Kidney (tissue), 14 donors: ENCODE measurements around the gene DND1. TPM values are rescaled to one million over a fixed set of nuclear protein-coding genes. Genes with fewer than 3 reads are reported as not detected.
"Not testable (repeated sequence)": the region's sequence is repeated elsewhere in the genome, so short reads cannot be mapped to it uniquely, and the experiment has no call there.

Experiments
- DNase-seq, 5 donors: peaks; one replicate each; pipeline ENCODE4 v3.0.0-alpha.2; 2013 to 2020
- FAIRE-seq: peaks from 2 replicates; lab custom pipeline; 2012; peaks lifted over from hg19 to GRCh38; lab: Jason Lieb, UNC
- H3K27ac ChIP-seq, 2 donors: one replicate each; pipeline ENCODE4 v1.7.0; 2013; ENCODE audit warnings: low read depth in 2 of 2, low read length in 2 of 2, inconsistent platforms in 1 of 2
- H3K27me3 ChIP-seq: one replicate; pipeline ENCODE4 v1.7.1; 2013; ENCODE audit warnings: low read length, inconsistent platforms; ENCODE audit not compliant: control insufficient read depth, insufficient read depth
- H3K36me3 ChIP-seq, 3 donors: one replicate each; pipeline versions ENCODE4 v1.7.0 to v1.7.1; 2013; ENCODE audit warnings: low read length in 3 of 3, control low read depth in 1 of 3, inconsistent platforms in 1 of 3; ENCODE audit not compliant: insufficient read depth in 3 of 3, control insufficient read depth in 2 of 3
- H3K4me1 ChIP-seq, 3 donors: one replicate each; pipeline versions ENCODE4 v1.7.0 to v1.7.1; 2013; ENCODE audit warnings: low read length in 3 of 3, inconsistent platforms in 1 of 3, low read depth in 1 of 3; ENCODE audit not compliant: control insufficient read depth in 2 of 3, insufficient read depth in 2 of 3
- H3K4me3 ChIP-seq, 3 donors: one replicate each; pipeline versions ENCODE4 v1.7.0 to v1.8.1; 2013; ENCODE audit warnings: low read length in 3 of 3, control low read depth in 1 of 3, inconsistent platforms in 1 of 3
- H3K9ac ChIP-seq, 3 donors: one replicate each; pipeline versions ENCODE4 v1.7.0 to v1.7.1; 2013; ENCODE audit warnings: low read length in 3 of 3, control low read depth in 1 of 3, inconsistent platforms in 1 of 3
- H3K9me3 ChIP-seq, 3 donors: one replicate each; pipeline versions ENCODE4 v1.7.0 to v1.7.1; 2013; ENCODE audit warnings: low read length in 3 of 3, control low read depth in 1 of 3, inconsistent platforms in 1 of 3; ENCODE audit not compliant: control insufficient read depth in 2 of 3, insufficient read depth in 1 of 3
- intact Hi-C: fragments of 100-400 bp; cut with DNase I; formaldehyde crosslinking; loops from one replicate; pipeline ENCODE4 v1.11.1; 2022
- polyA plus RNA-seq: library from polyadenylated mRNA; stranded (reverse); fragments of 350-450 nt; fragmentation: Illumina TruSeq; extraction: RNeasy Lipid Tissue Mini Kit (QIAGEN cat#74804); gene quantifications from one replicate; pipeline ENCODE4 v1.2.3, GENCODE V29; 2014; ENCODE audit warnings: low read depth, low replicate concordance; ENCODE audit not compliant: insufficient read depth
- total RNA-seq: library from RNA; stranded (reverse); fragmentation: NEBNext Ultra II Directional; extraction: Animal tissue kit (Norgen Biotek cat#: 25700); gene quantifications from one replicate; pipeline ENCODE4 v1.2.1, GENCODE V29; 2021
- TF ChIP-seq, protein P1 (sequence below): IDR thresholded peaks from 3 replicates; pipeline ENCODE4 v1.5.1; 2012; ENCODE audit warnings: mild to moderate bottlenecking, moderate library complexity, borderline replicate concordance; ENCODE audit not compliant: insufficient read depth; ENCODE audit errors: extremely low read depth
- donor health status: control.
- donor health status: control.
- donor health status: control.
- donor health status: control.
- donor health status: control.
- donor health status: DM: yes; HTN: yes; CAD: no.
- donor health status: Normal renal cell carcinoma (clear cell type).

DND1 gene
- total and polyA plus RNA-seq, 2 donors from 2014 or later = 0.41 to 1.0 TPM

DNA sequence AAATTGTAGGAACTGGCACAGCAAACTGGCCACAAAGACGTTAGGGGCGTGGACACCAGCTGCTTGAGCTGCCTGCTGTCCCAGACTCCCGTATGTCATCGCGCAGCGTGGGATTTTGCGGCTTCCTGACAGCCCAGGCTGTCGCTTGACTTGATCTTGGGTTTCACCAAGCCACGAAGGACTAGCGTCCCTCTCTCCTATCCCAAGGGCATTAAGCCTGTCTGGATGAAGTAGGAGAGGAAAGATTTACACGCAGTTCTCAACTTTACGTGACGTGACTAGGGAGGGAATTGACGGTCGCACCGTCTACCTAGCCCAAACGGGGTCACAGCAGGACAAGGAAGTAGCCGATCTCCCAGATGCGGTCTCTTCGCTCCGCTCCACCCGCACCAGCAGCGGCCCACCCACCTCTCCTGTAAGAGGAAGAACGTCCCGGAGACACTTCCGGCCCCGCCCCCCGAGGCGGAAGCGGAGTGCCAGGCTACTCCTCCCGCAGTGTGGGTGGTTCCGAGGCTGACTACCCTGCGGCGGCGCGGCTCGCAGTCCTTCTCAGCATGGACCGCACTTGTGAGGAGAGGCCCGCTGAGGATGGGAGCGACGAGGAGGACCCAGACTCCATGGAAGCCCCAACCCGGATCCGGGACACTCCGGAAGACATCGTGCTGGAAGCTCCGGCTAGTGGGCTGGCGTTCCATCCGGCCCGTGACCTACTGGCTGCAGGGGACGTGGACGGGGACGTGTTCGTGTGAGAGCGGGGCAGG is 8.8 kb downstream of the DND1 start, which contains the start of gene WDR55:
WDR55 (plus strand) TSS at position 546 of the 761 bp plus-strand sequence; CDS start at position 555, 9 bp downstream.
- H3K4me3 ChIP-seq = peak within 1 kb of the TSS; percentile 83 to 91 (median 89)
- intact Hi-C loops = no loop called here
- DNase-seq = peak; percentile 93 to 99 (median 95)
- H3K4me1 ChIP-seq = no peaks in the 10 kb centered on the region
- H3K27ac ChIP-seq = peak within 1 kb of the TSS; percentile 86 to 91
- no peak for FAIRE-seq
- peaks cover 0 to 49% (median 40%) of the 10 kb centered on the region in 3 donors for H3K36me3 ChIP-seq
- no peaks in the 10 kb centered on the region for H3K27me3 ChIP-seq
- H3K9ac ChIP-seq = peak within 1 kb of the TSS; percentile 75 to 87 (median 84)
- TF ChIP-seq, protein P1, sequence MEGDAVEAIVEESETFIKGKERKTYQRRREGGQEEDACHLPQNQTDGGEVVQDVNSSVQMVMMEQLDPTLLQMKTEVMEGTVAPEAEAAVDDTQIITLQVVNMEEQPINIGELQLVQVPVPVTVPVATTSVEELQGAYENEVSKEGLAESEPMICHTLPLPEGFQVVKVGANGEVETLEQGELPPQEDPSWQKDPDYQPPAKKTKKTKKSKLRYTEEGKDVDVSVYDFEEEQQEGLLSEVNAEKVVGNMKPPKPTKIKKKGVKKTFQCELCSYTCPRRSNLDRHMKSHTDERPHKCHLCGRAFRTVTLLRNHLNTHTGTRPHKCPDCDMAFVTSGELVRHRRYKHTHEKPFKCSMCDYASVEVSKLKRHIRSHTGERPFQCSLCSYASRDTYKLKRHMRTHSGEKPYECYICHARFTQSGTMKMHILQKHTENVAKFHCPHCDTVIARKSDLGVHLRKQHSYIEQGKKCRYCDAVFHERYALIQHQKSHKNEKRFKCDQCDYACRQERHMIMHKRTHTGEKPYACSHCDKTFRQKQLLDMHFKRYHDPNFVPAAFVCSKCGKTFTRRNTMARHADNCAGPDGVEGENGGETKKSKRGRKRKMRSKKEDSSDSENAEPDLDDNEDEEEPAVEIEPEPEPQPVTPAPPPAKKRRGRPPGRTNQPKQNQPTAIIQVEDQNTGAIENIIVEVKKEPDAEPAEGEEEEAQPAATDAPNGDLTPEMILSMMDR = no peak
- no peaks in the 10 kb centered on the region for H3K9me3 ChIP-seq

DNA sequence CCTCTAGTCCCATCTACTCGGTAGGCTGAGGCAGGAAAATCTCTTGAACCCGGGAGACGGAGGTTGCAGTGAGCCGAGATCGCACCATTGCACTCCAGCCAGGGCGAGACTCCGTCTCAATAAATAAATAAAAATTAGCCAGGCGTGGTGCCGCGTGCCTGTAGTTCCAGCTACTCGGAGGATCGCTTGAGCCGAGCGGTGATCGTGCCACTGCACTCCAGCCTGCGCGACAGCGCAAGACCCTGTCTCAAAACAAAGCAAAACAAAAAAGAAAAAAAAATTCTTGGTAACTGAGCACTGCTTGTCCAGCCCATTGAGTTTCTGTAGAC is 9.4 kb downstream of the DND1 start:
- H3K36me3 ChIP-seq = peaks cover 0 to 50% (median 40%) of the 10 kb centered on the region in 3 donors
- H3K9ac ChIP-seq = peak overlapping the region in 2 of 3 donors; percentile 75 to 84
- TF ChIP-seq, protein P1 = no peak

DNA sequence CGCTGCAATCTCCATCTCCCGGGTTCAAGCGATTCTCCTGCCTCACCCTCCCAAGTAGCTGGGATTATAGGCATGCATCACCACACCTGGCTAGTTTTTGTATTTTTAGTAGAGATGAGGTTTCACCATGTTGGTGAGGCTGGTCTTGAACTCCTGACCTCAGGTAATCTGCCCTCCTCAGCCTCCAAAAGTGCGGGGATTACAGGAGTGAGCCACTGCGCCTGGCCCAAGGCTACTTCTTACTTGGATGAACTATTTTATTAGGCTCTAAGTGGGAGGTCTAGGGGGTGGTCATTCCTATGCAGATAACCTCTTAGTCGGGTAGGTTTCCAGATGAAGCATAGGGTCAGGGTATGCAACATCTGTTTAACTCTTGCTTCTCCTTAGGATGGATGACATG is 13.0 kb downstream of the DND1 start:
- H3K27me3 ChIP-seq, intact Hi-C loops, FAIRE-seq, DNase-seq, H3K9me3 ChIP-seq, H3K4me3 ChIP-seq, H3K27ac ChIP-seq, H3K4me1 ChIP-seq, H3K9ac ChIP-seq: not testable (repeated sequence)
- peaks cover 2 to 55% (median 52%) of the 10 kb centered on the region in 3 donors for H3K36me3 ChIP-seq

More for the DNA sequence above, 9.4 kb downstream of the DND1 start:
- FAIRE-seq = no peak
- no peaks in the 10 kb centered on the region for H3K27me3 ChIP-seq
- peak in 4 of 5 donors; percentile 43 to 77 (median 54) for DNase-seq
- intact Hi-C loops = no loop called here
- no peaks in the 10 kb centered on the region for H3K9me3 ChIP-seq
- H3K27ac ChIP-seq = peak overlapping the region; percentile 86 to 91
- H3K4me3 ChIP-seq = peak overlapping the region; percentile 83 to 91 (median 89)
- no peaks in the 10 kb centered on the region for H3K4me1 ChIP-seq

DNA sequence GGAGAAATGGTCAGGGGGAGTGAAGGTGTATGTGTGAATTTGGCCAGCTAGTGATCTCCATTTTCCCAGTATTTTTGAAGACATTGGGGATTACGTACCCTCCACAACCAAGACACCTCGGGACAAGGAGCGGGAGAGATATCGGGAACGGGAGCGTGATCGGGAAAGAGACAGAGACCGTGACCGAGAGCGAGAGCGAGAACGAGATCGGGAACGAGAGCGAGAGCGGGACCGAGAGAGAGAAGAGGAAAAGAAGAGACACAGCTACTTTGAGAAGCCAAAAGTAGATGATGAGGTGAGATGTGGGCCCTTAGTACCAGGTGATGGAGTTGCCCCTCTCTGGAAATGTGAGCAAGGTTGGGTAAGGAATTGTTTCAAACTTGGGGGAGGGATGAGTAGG is 14.5 kb downstream of the DND1 start:
- Histone ChIP-seq H3K4me1 (no peaks in the 10 kb centered on the region), H3K36me3 (peaks cover 5 to 70% (median 63%) of the 10 kb centered on the region in 3 donors), H3K27ac (no peak overlapping the region), H3K9ac (no peak overlapping the region), H3K9me3 (no peaks in the 10 kb centered on the region), H3K4me3 (no peak overlapping the region), H3K27me3 (no peaks in the 10 kb centered on the region)
- intact Hi-C loops = no loop called here
- TF ChIP-seq, protein P1 = no peak
- no peak for FAIRE-seq
- no peak for DNase-seq
